ENCODE measurements around the gene CD86. TPM values are rescaled to one million over a fixed set of nuclear protein-coding genes. Genes with fewer than 3 reads are reported as not detected.

The CD86 gene
- total RNA-seq, 1 experiment from 2014 or later: not detected

Other genes with a start within 250 kb of the CD86 start
- gene IQCB1, start 220.3 kb upstream of the CD86 start, total RNA-seq (2022): 33.5 and 34.6 TPM in 2 replicates
- gene EAF2, start 220.2 kb upstream of the CD86 start, total RNA-seq (2022): 2.5 and 2.7 TPM in 2 replicates
- 0.79 and 1.5 TPM in 2 replicates for gene SLC15A2, start 161.0 kb upstream of the CD86 start, total RNA-seq (2022)
- gene ILDR1, start 33.1 kb upstream of the CD86 start, total RNA-seq (2022): 0.23 TPM in 1 of 2 replicates, not detected in the other
- gene CASR, start 128.3 kb downstream of the CD86 start, total RNA-seq (2022): not detected in 2 replicates

Data from MCF 10A (cell line).